Measurements from ENCODE around the gene RASSF4.

Gene RASSF4

GRCh38 chr10:44977287-44978212 is 17.9 kb downstream of the RASSF4 start:
- no peak for DNase-seq

- no peak for DNase-seq
Observed at GRCh38 chr10:44978213-44978569, 18.6 kb downstream of the RASSF4 start.

GRCh38 chr10:44978570-44979280 is 19.1 kb downstream of the RASSF4 start, which contains the start of gene DEPP1:
TSS of gene DEPP1 (minus strand) at chr10:44978809. CDS start at chr10:44978030, 779 bp downstream.
- peak; percentile 10 for DNase-seq

- DNase-seq, result no peak
Observed at GRCh38 chr10:44979281-44980191, 19.9 kb downstream of the RASSF4 start.

- DNase-seq, result no peak
Observed at GRCh38 chr10:44980309-44981171, 20.9 kb downstream of the RASSF4 start.

GRCh38 chr10:44981172-44982113 is 21.8 kb downstream of the RASSF4 start:
- peak; percentile 54 for DNase-seq

- no peak for DNase-seq
Observed at GRCh38 chr10:44982114-44982460, 22.5 kb downstream of the RASSF4 start.

- DNase-seq, result no peak
Observed at GRCh38 chr10:44982496-44982895, 22.9 kb downstream of the RASSF4 start.

- DNase-seq, result no peak
Observed at GRCh38 chr10:44983066-44983894, 23.7 kb downstream of the RASSF4 start.

GRCh38 chr10:44983895-44984278 is 24.3 kb downstream of the RASSF4 start:
- no peak for DNase-seq

- DNase-seq, result no peak
Observed at GRCh38 chr10:44984671-44985101, 25.1 kb downstream of the RASSF4 start.

GRCh38 chr10:44985175-44985681 is 25.6 kb downstream of the RASSF4 start:
- DNase-seq, result no peak

GRCh38 chr10:44986179-44986578 is 26.6 kb downstream of the RASSF4 start:
- no peak for DNase-seq

GRCh38 chr10:44986670-44987069 is 27.1 kb downstream of the RASSF4 start:
- DNase-seq, result no peak

GRCh38 chr10:44988957-44989585 is 29.5 kb downstream of the RASSF4 start:
- no peak for DNase-seq

- DNase-seq, result no peak
Observed at GRCh38 chr10:44989597-44990301, 30.1 kb downstream of the RASSF4 start.

GRCh38 chr10:44990302-44990655 is 30.7 kb downstream of the RASSF4 start:
- DNase-seq, result no peak

GRCh38 chr10:44990965-44991364 is 31.4 kb downstream of the RASSF4 start:
- DNase-seq, result no peak

GRCh38 chr10:44991571-44991970 is 32.0 kb downstream of the RASSF4 start:
- DNase-seq, result no peak
